ENCODE results near the gene RUSC1.

- TF ChIP-seq CTCF (IDR thresholded peaks at IDR 0.05 in 2 of 3, conservative IDR thresholded peaks at IDR 0.05 in 1 of 3; ENCODE audit: borderline replicate concordance in 1 of 3, insufficient read depth in 1 of 3, low read depth in 2 of 3, low read length in 2 of 3) (no peak), POLR2A (IDR thresholded peaks at IDR 0.05; ENCODE audit: borderline replicate concordance, extremely low read depth, insufficient read depth, insufficient read length) (no peak), YY1 (IDR thresholded peaks at IDR 0.05; ENCODE audit: extremely low read depth, insufficient replicate concordance, low read depth, low read length) (no peak), FOSL1 (IDR thresholded peaks at IDR 0.05; ENCODE audit: low read depth) (no peak), ZNF274 (IDR thresholded peaks at IDR 0.05; ENCODE audit: low read depth, low read length) (no peak), POLR2AphosphoS5 (IDR thresholded peaks at IDR 0.05; ENCODE audit: low read depth, low read length) (no peak), RAD21 (IDR thresholded peaks at IDR 0.05; ENCODE audit: low read depth) (no peak), REST (IDR thresholded peaks at IDR 0.05; ENCODE audit: low read depth) (no peak), ZFX (IDR thresholded peaks at IDR 0.05) (no peak), EZH2phosphoT487 (IDR thresholded peaks at IDR 0.05; ENCODE audit: borderline replicate concordance) (no peak), ATF3 (IDR thresholded peaks at IDR 0.05) (no peak), EZH2 (IDR thresholded peaks at IDR 0.05) (no peak)
Observed at GRCh38 chr1:155320252-155320651, 442 bp upstream of the RUSC1 start.

Data from HCT116 (cell line).